GM19035 (cell line): ENCODE data around the gene RNH1.
"Not testable (repeated sequence)": the region's sequence is repeated elsewhere in the genome, so short reads cannot be mapped to it uniquely, and the experiment has no call there.

Experiments
- ATAC-seq: cut with Tn5 transposase; IDR thresholded peaks from one replicate; pipeline ENCODE4 v1.9.1; 2021; ENCODE audit not compliant: unreplicated experiment

The RNH1 gene

GRCh38 chr11:477052-477715, 29.9 kb downstream of the RNH1 start:
- no peak for ATAC-seq

- no peak for ATAC-seq
Measured at GRCh38 chr11:476416-476815, 30.6 kb downstream of the RNH1 start.

- no peak for ATAC-seq
Measured at GRCh38 chr11:475941-476340, 31.1 kb downstream of the RNH1 start.

GRCh38 chr11:474914-475506, 32.0 kb downstream of the RNH1 start:
- ATAC-seq: no peak

GRCh38 chr11:473962-474785, 32.9 kb downstream of the RNH1 start:
- ATAC-seq: no peak

GRCh38 chr11:473415-473814, 33.6 kb downstream of the RNH1 start:
- ATAC-seq: no peak

GRCh38 chr11:472816-473215, 34.2 kb downstream of the RNH1 start:
- ATAC-seq: no peak

GRCh38 chr11:472272-472671, 34.8 kb downstream of the RNH1 start:
- ATAC-seq: no peak

- no peak for ATAC-seq
Measured at GRCh38 chr11:471468-472145, 35.4 kb downstream of the RNH1 start.

- no peak for ATAC-seq
Measured at GRCh38 chr11:469684-470560, 37.1 kb downstream of the RNH1 start.

- not testable (repeated sequence) for ATAC-seq
Measured at GRCh38 chr11:469026-469683, 37.9 kb downstream of the RNH1 start.

- ATAC-seq: no peak
Measured at GRCh38 chr11:468493-468892, 38.5 kb downstream of the RNH1 start.

- no peak for ATAC-seq
Measured at GRCh38 chr11:468036-468435, 39.0 kb downstream of the RNH1 start.

GRCh38 chr11:465896-466530, 41.0 kb downstream of the RNH1 start:
- ATAC-seq: no peak

- no peak for ATAC-seq
Measured at GRCh38 chr11:464316-464715, 42.7 kb downstream of the RNH1 start.

- no peak for ATAC-seq
Measured at GRCh38 chr11:462107-462890, 44.7 kb downstream of the RNH1 start.

GRCh38 chr11:461626-462025, 45.4 kb downstream of the RNH1 start:
- no peak for ATAC-seq

GRCh38 chr11:460331-461199, 46.5 kb downstream of the RNH1 start:
- no peak for ATAC-seq
